DOHH2 (cell line): ENCODE results near the gene SSB.

Experiments used
- H3F3A ChIP-seq: fragments of 200-600 bp; sonication (generic), shearing (Covaris generic); 2 replicates; pipeline ENCODE4 v1.6.0; 2016; ENCODE audit warnings: antibody characterized with exemption, mild to moderate bottlenecking; ENCODE audit not compliant: control insufficient read depth, insufficient read depth
- H3K27ac ChIP-seq: fragments of 200-600 bp; sonication (generic); 2 replicates; pipeline ENCODE4 v1.5.1; 2014; ENCODE audit warnings: low read depth, mild to moderate bottlenecking, low read length, moderate library complexity
- H3K27me3 ChIP-seq: fragments of 200-600 bp; sonication (generic); 2 replicates; pipeline ENCODE4 v1.6.1; 2014; ENCODE audit warnings: mild to moderate bottlenecking, low read length, mixed read lengths; ENCODE audit not compliant: control insufficient read depth
- H3K36me3 ChIP-seq: fragments of 200-600 bp; sonication (generic); 2 replicates; pipeline ENCODE4 v1.6.1; 2014; ENCODE audit warnings: mild to moderate bottlenecking, low read length, moderate library complexity, mixed read lengths; ENCODE audit not compliant: control insufficient read depth
- H3K4me1 ChIP-seq: fragments of 200-600 bp; sonication (generic); 2 replicates; pipeline ENCODE4 v1.6.1; 2014; ENCODE audit warnings: mild to moderate bottlenecking, low read length, mixed read lengths; ENCODE audit not compliant: control insufficient read depth
- H3K4me2 ChIP-seq: fragments of 200-600 bp; sonication (generic); 2 replicates; pipeline ENCODE4 v1.6.0; 2014; ENCODE audit warnings: mild to moderate bottlenecking, low read length, moderate library complexity
- H3K4me3 ChIP-seq: fragments of 200-600 bp; sonication (generic); 2 replicates; pipeline ENCODE4 v1.5.1; 2014; ENCODE audit warnings: mild to moderate bottlenecking, low read length, mixed read lengths
- H3K79me2 ChIP-seq: fragments of 200-600 bp; sonication (generic); 2 replicates; pipeline ENCODE4 v1.6.1; 2014; ENCODE audit warnings: mild to moderate bottlenecking, low read length, mixed read lengths; ENCODE audit not compliant: control insufficient read depth
- H3K9me2 ChIP-seq: fragments of 200-600 bp; sonication (generic); replicated peaks from 2 replicates; pipeline ENCODE4 v1.6.1; 2014; ENCODE audit warnings: mild to moderate bottlenecking, low read length, mixed read lengths; ENCODE audit not compliant: control insufficient read depth
- H3K9me3 ChIP-seq: fragments of 200-600 bp; sonication (generic); 2 replicates; pipeline ENCODE4 v1.6.1; 2014; ENCODE audit warnings: antibody characterized with exemption, low read length, mixed read lengths; ENCODE audit not compliant: control insufficient read depth, insufficient read depth
- H4K20me1 ChIP-seq: fragments of 200-600 bp; sonication (generic); 2 replicates; pipeline ENCODE4 v1.6.0; 2014; ENCODE audit warnings: low read depth, mild to moderate bottlenecking, antibody characterized with exemption, low read length, moderate library complexity; ENCODE audit not compliant: control insufficient read depth, insufficient read depth
- EZH2phosphoT487 ChIP-seq: fragments of 200-600 bp; sonication (generic); IDR thresholded peaks from 2 replicates; pipeline ENCODE4 v1.6.1; 2017; ENCODE audit warnings: borderline replicate concordance, mild to moderate bottlenecking, antibody characterized with exemption, low read length, moderate library complexity, mixed read lengths
- TF ChIP-seq, protein P1 (sequence below): fragments of 200-600 bp; sonication (generic); IDR thresholded peaks from one replicate; pipeline ENCODE4 v1.5.1; 2014; ENCODE audit warnings: antibody characterized with exemption, mild to moderate bottlenecking, low read depth, low read length; ENCODE audit not compliant: poor library complexity, severe bottlenecking

SSB gene

GRCh38 chr2:169781249-169782013 lies 17.2 kb upstream of the SSB start:
- Histone ChIP-seq H3K4me3 (no peak overlapping the region), H3K4me1 (no peaks in the 10 kb centered on the region), H3K9me2 (no peaks in the 10 kb centered on the region), H3F3A (no peaks in the 10 kb centered on the region), H3K36me3 (no peaks in the 10 kb centered on the region), H4K20me1 (no peaks in the 10 kb centered on the region), H3K4me2 (no peak overlapping the region), H3K79me2 (no peaks in the 10 kb centered on the region), H3K27ac (no peak overlapping the region), H3K9me3 (no peaks in the 10 kb centered on the region), H3K27me3 (no peaks in the 10 kb centered on the region)
- no peak for TF ChIP-seq EZH2phosphoT487
- TF ChIP-seq, protein P1, sequence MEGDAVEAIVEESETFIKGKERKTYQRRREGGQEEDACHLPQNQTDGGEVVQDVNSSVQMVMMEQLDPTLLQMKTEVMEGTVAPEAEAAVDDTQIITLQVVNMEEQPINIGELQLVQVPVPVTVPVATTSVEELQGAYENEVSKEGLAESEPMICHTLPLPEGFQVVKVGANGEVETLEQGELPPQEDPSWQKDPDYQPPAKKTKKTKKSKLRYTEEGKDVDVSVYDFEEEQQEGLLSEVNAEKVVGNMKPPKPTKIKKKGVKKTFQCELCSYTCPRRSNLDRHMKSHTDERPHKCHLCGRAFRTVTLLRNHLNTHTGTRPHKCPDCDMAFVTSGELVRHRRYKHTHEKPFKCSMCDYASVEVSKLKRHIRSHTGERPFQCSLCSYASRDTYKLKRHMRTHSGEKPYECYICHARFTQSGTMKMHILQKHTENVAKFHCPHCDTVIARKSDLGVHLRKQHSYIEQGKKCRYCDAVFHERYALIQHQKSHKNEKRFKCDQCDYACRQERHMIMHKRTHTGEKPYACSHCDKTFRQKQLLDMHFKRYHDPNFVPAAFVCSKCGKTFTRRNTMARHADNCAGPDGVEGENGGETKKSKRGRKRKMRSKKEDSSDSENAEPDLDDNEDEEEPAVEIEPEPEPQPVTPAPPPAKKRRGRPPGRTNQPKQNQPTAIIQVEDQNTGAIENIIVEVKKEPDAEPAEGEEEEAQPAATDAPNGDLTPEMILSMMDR, result no peak

- Histone ChIP-seq H3K36me3 (no peaks in the 10 kb centered on the region), H4K20me1 (no peaks in the 10 kb centered on the region), H3K4me2 (no peak overlapping the region), H3K27me3 (no peaks in the 10 kb centered on the region), H3K4me1 (no peaks in the 10 kb centered on the region), H3K4me3 (no peak overlapping the region), H3K79me2 (no peaks in the 10 kb centered on the region), H3F3A (peaks cover under 1% of the 10 kb centered on the region; the same call in 1 of the 2 replicates), H3K9me3 (no peaks in the 10 kb centered on the region), H3K27ac (no peak overlapping the region), H3K9me2 (no peaks in the 10 kb centered on the region)
- TF ChIP-seq, protein P1, result no peak
- TF ChIP-seq EZH2phosphoT487, result no peak
These were observed 16.2 kb upstream of the SSB start for GRCh38 chr2:169782513-169782912.

GRCh38 chr2:169790581-169790980 lies 8.1 kb upstream of the SSB start:
- no peaks in the 10 kb centered on the region for H3K79me2 ChIP-seq

More at GRCh38 chr2:169790581-169790980, 8.1 kb upstream of the SSB start:
- Histone ChIP-seq H3K27ac (no peak overlapping the region), H3K27me3 (no peaks in the 10 kb centered on the region), H3K9me3 (no peaks in the 10 kb centered on the region), H3F3A (peaks cover 2% of the 10 kb centered on the region; the same call in 1 of the 2 replicates), H3K9me2 (no peaks in the 10 kb centered on the region), H3K4me2 (no peak overlapping the region), H3K4me3 (no peak overlapping the region), H3K36me3 (no peaks in the 10 kb centered on the region), H3K4me1 (peaks cover 6% of the 10 kb centered on the region), H4K20me1 (no peaks in the 10 kb centered on the region)
- TF ChIP-seq, protein P1, result no peak
- no peak for TF ChIP-seq EZH2phosphoT487
